ENCODE results near the gene ZNF496.
"Not testable (repeated sequence)": the region's sequence is repeated elsewhere in the genome, so short reads cannot be mapped to it uniquely, and the experiment has no call there.

ZNF496 gene

DNA sequence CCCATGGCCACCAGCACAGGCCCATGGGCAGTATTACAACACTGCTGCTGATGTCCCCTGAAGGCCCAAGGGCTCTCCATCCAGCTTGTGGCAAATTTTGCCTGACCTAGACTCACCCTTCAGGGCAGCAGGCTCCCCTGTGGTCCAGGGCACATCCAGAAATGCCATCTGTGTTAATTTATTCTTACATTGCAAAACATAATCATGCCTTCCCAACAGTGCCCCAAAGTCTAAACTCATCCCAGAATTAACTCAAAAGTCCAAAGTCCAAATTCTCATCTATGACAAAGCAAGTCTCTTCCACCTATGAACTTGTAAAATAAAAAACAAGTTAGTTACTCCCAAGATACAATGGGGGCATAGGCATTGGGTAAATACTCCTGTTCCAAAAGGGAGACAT lies 62.5 kb downstream of the ZNF496 start:
- no peak overlapping the region for H3K27ac ChIP-seq
- TF ChIP-seq, protein P1, sequence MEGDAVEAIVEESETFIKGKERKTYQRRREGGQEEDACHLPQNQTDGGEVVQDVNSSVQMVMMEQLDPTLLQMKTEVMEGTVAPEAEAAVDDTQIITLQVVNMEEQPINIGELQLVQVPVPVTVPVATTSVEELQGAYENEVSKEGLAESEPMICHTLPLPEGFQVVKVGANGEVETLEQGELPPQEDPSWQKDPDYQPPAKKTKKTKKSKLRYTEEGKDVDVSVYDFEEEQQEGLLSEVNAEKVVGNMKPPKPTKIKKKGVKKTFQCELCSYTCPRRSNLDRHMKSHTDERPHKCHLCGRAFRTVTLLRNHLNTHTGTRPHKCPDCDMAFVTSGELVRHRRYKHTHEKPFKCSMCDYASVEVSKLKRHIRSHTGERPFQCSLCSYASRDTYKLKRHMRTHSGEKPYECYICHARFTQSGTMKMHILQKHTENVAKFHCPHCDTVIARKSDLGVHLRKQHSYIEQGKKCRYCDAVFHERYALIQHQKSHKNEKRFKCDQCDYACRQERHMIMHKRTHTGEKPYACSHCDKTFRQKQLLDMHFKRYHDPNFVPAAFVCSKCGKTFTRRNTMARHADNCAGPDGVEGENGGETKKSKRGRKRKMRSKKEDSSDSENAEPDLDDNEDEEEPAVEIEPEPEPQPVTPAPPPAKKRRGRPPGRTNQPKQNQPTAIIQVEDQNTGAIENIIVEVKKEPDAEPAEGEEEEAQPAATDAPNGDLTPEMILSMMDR (IDR thresholded peaks at IDR 0.05): no peak
- no peak for TF ChIP-seq ZFX (IDR thresholded peaks at IDR 0.05; ENCODE audit: borderline replicate concordance)

DNA sequence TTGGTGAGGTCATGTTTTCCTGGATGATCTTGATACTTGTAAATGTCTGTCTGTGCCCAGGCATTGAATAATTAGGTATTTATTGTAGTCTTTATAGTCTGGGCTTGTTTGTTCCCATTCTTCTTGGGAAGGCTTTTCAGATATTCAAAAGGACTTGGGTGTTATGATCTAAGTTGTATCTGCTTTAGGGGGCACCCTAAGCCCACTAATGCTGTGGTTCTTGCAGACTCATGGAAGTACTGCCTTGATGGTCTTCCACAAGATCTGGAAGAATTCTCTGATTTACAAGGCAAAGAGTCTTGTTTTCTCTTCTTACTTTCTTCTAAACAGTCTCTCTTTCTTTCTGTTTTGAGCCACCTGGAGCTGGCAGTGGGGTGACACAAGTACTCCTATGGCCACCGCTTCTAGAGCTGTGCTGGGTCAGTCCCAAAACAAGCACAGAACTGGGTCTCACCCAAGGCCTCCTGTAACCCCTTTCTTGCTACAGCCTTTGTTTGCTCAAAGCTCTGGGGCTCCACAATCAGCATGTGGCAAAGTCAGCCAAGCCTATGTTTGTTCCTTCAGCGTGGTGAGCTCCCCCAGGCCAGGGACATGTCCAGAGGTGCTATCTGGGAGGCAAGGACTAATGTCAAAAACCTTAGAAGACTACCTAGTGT lies 63.1 kb downstream of the ZNF496 start:
- H3K27ac ChIP-seq: no peak overlapping the region
- TF ChIP-seq, protein P1 (IDR thresholded peaks at IDR 0.05): no peak
- TF ChIP-seq ZFX (IDR thresholded peaks at IDR 0.05; ENCODE audit: borderline replicate concordance): no peak

DNA sequence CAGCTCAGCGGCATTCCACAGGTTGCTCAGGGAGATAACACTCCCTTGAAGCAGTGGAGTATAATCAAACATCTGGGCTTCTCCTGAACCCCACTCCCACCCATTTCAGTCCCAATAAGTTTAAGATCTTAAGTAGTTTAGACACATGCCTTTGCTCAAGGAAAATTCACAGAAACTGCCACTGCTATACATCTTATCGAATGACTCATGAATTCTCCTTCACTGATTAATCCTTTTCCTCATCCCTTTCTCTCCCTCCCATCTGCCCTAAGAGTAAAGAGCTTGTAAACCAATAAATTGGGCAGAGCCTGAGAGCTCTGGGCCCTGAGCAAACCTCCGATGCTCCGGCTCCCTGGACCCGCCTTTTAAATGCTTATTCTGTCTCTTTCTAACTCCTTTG lies 65.6 kb downstream of the ZNF496 start:
- no peak for TF ChIP-seq ZFX (IDR thresholded peaks at IDR 0.05; ENCODE audit: borderline replicate concordance)
- TF ChIP-seq, protein P1 (IDR thresholded peaks at IDR 0.05): no peak

DNA sequence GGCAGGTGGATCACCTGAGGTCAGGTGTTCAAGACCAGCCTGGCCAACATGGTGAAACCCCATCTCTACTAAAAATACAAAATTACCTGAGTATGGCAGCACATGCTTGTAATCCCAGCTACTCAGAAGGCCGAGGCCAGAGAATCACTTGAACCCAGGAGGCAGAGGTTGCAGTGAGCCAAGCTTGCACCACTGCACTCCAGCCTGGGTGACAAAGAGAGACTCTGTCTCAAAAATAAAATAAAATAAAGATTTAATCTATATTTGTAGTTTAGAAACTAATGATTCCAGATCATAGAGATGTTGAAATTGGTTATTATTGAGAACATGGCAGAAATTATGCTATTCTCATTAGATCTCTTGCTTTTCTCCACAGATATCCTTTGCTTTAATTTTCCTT lies 75.9 kb downstream of the ZNF496 start, which contains the start of gene VN1R5:
Gene VN1R5, plus strand, starts transcription at position 301 of the 400 bp plus-strand sequence.
- not testable (repeated sequence) for H3K27ac ChIP-seq

More for the DNA sequence above, 65.6 kb downstream of the ZNF496 start:
- no peak overlapping the region for H3K27ac ChIP-seq

DNA sequence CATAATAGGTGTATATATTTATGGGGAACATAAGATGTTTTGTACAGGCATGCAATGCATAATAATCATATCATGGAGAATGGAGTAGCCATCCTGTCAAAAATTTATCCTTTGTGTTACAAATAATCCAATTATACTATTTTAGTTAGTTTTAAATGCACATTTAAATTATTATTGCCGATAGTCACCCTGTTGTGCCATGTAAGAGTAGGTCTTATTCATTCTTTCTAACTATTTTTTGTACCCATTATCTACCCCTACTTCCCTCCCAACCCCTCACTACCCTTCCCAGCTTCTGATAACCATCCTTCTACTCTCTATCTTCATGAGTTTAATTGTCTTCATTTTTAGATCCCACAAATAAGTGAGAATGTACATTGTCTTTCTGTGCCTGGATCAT lies 84.1 kb downstream of the ZNF496 start:
- TF ChIP-seq ZFX (IDR thresholded peaks at IDR 0.05; ENCODE audit: borderline replicate concordance): no peak
- TF ChIP-seq, protein P1 (IDR thresholded peaks at IDR 0.05): no peak
- H3K27ac ChIP-seq: no peak overlapping the region
